Ishikawa (cell line): Measurements from ENCODE around the gene SLC35F2.

Experiments used
- EGR1 ChIP-seq: IDR thresholded peaks from 2 replicates; pipeline ENCODE4 v1.6.1; 2012
- TF ChIP-seq, protein P1 (sequence below): IDR thresholded peaks from 2 replicates; pipeline ENCODE4 v1.6.1; 2012
- TF ChIP-seq, protein P2 (sequence below): IDR thresholded peaks from 2 replicates; pipeline ENCODE4 v1.6.1; 2012; ENCODE audit warnings: low read depth, mild to moderate bottlenecking

DNA sequence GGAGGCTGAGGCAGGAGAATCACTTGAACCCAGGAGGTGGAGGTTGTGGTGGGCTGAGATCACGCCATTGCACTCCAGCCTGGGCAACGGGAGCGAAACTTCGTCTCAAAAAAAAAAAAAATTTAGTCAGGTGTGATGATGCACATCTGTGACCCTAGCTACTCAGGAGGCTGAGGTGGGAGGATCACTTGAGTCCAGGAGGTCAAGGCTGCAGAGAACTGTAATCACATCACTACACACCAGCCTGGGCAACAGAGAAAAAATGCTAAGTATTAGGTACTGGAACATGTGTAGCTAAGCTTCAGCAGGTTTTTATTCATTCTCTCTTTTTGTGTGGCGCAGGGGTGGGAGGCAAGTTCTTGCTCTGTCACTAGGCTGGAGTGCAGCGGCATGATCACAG is 82.5 kb downstream of the SLC35F2 start:
- no peak for TF ChIP-seq EGR1
- TF ChIP-seq, protein P1, sequence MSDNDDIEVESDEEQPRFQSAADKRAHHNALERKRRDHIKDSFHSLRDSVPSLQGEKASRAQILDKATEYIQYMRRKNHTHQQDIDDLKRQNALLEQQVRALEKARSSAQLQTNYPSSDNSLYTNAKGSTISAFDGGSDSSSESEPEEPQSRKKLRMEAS = no peak
- TF ChIP-seq, protein P2, sequence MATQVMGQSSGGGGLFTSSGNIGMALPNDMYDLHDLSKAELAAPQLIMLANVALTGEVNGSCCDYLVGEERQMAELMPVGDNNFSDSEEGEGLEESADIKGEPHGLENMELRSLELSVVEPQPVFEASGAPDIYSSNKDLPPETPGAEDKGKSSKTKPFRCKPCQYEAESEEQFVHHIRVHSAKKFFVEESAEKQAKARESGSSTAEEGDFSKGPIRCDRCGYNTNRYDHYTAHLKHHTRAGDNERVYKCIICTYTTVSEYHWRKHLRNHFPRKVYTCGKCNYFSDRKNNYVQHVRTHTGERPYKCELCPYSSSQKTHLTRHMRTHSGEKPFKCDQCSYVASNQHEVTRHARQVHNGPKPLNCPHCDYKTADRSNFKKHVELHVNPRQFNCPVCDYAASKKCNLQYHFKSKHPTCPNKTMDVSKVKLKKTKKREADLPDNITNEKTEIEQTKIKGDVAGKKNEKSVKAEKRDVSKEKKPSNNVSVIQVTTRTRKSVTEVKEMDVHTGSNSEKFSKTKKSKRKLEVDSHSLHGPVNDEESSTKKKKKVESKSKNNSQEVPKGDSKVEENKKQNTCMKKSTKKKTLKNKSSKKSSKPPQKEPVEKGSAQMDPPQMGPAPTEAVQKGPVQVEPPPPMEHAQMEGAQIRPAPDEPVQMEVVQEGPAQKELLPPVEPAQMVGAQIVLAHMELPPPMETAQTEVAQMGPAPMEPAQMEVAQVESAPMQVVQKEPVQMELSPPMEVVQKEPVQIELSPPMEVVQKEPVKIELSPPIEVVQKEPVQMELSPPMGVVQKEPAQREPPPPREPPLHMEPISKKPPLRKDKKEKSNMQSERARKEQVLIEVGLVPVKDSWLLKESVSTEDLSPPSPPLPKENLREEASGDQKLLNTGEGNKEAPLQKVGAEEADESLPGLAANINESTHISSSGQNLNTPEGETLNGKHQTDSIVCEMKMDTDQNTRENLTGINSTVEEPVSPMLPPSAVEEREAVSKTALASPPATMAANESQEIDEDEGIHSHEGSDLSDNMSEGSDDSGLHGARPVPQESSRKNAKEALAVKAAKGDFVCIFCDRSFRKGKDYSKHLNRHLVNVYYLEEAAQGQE = no peak
